Suprapubic skin (tissue), 4 donors: Measurements from ENCODE around the gene DHX30. TPM values are rescaled to one million over a fixed set of nuclear protein-coding genes. Genes with fewer than 3 reads are reported as not detected.
A peak's percentile ranks its signal among the peaks of the same experiment; 100 is the strongest.
"Not testable (repeated sequence)": the region's sequence is repeated elsewhere in the genome, so short reads cannot be mapped to it uniquely, and the experiment has no call there.

Experiments
- DNase-seq, 2 donors: peaks; one replicate each; pipeline ENCODE4 v3.0.0-alpha.2; 2019; ENCODE audit warnings: low spot score in 2 of 2
- H3K27ac ChIP-seq: fragments of 200-600 bp; sonication (generic); one replicate; pipeline ENCODE4 v1.5.1; 2019
- H3K27me3 ChIP-seq: fragments of 200-600 bp; sonication (generic); one replicate; pipeline ENCODE4 v1.5.1; 2019
- H3K36me3 ChIP-seq: fragments of 200-600 bp; sonication (generic); one replicate; pipeline ENCODE4 v1.5.1; 2019
- H3K4me1 ChIP-seq: fragments of 200-600 bp; sonication (generic); one replicate; pipeline ENCODE4 v1.5.1; 2019
- H3K4me3 ChIP-seq: fragments of 200-600 bp; sonication (generic); one replicate; pipeline ENCODE4 v1.5.1; 2019; ENCODE audit warnings: mild to moderate bottlenecking
- H3K9me3 ChIP-seq: fragments of 200-600 bp; sonication (generic); one replicate; pipeline ENCODE4 v1.5.1; 2019
- CTCF ChIP-seq, 2 donors: fragments of 200-600 bp in 1 of 2; fragments of 450-650 bp in 1 of 2; sonication (generic) in 1 of 2; IDR thresholded peaks; one replicate each; pipeline ENCODE4 v1.5.1; 2016 to 2019; ENCODE audit warnings: antibody characterized with exemption in 2 of 2, mild to moderate bottlenecking in 1 of 2, moderate library complexity in 1 of 2
- EP300 ChIP-seq: sonication (generic); formaldehyde crosslinking; IDR thresholded peaks from one replicate; pipeline ENCODE4 v1.6.1; 2017; ENCODE audit warnings: antibody characterized with exemption
- POLR2A ChIP-seq, 2 donors: fragments of 450-650 bp; IDR thresholded peaks; one replicate each; pipeline ENCODE4 v1.6.1; 2017; ENCODE audit warnings: antibody characterized with exemption in 2 of 2, mild to moderate bottlenecking in 2 of 2, moderate library complexity in 2 of 2
- POLR2AphosphoS5 ChIP-seq, 3 donors: sonication (generic); formaldehyde crosslinking; IDR thresholded peaks; one replicate each; pipeline ENCODE4 v1.6.1; 2017; ENCODE audit warnings: antibody characterized with exemption in 3 of 3
- WGBS: methylation state at CpG from one replicate; pipeline ENCODE4 v1.1.5; 2018; 5-methylcytosine and 5-hydroxymethylcytosine counted together
- total RNA-seq, 4 donors: library from RNA; depleted of rRNA; stranded (reverse); fragments of >200 nt; gene quantifications; one replicate each; pipeline ENCODE4 v1.1.0, GENCODE V29; 2016

The DHX30 gene
- total RNA-seq, 4 donors from 2014 or later = 56.7 to 74.1 (median 69.4) TPM

GRCh38 chr3:47824541-47825473, 21.9 kb downstream of the DHX30 start:
- Histone ChIP-seq H3K4me3 (peak overlapping the region; percentile 97), H3K27ac (peak overlapping the region; percentile 91), H3K4me1 (peaks cover 27% of the 10 kb centered on the region), H3K9me3 (no peaks in the 10 kb centered on the region), H3K36me3 (peaks cover 29% of the 10 kb centered on the region), H3K27me3 (no peaks in the 10 kb centered on the region)
- peak; percentile 73 to 85 for DNase-seq
- TF ChIP-seq POLR2A (IDR thresholded peaks at IDR 0.05) = no peak
- peak; percentile 73 to 91 for TF ChIP-seq CTCF (IDR thresholded peaks at IDR 0.05)
- WGBS = 8% methylated on average over 25 of the region's 77 CpGs

- peaks cover 27% of the 10 kb centered on the region for H3K4me1 ChIP-seq
- peak overlapping the region; percentile 91 for H3K27ac ChIP-seq
- no peaks in the 10 kb centered on the region for H3K9me3 ChIP-seq
- peaks cover 29% of the 10 kb centered on the region for H3K36me3 ChIP-seq
- H3K27me3 ChIP-seq = no peaks in the 10 kb centered on the region
- no peak for DNase-seq
- 19% methylated on average over 7 of the region's 7 CpGs for WGBS
- TF ChIP-seq CTCF (IDR thresholded peaks at IDR 0.05) = no peak
- TF ChIP-seq POLR2AphosphoS5 (IDR thresholded peaks at IDR 0.05) = no peak
- no peak for TF ChIP-seq POLR2A (IDR thresholded peaks at IDR 0.05)
- no peak for TF ChIP-seq EP300
- peak overlapping the region; percentile 97 for H3K4me3 ChIP-seq
Observed at GRCh38 chr3:47825590-47825989, 22.7 kb downstream of the DHX30 start.

DNA sequence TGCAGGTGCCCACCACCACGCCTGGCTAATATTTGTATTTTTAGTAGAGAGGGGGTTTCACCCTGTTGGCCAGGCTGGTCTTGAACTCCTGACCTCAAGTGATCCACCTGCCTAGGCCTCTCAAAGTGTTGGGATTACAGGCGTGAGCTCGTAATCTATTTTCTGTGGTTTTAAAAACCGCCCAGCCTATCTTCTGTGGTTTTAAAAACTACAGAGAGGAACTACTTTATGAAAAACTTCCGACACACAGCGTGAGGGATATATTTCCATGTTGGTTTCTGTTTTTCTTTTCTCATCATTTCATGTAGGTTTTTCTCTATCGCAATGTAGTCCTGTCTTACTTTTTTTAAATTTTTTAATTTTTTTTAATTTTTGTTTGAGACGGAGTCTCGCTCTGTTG, 26.5 kb downstream of the DHX30 start:
- H3K9me3 ChIP-seq, DNase-seq, H3K27ac ChIP-seq, H3K4me3 ChIP-seq, H3K27me3 ChIP-seq: not testable (repeated sequence)
- H3K4me1 ChIP-seq = peaks cover 23% of the 10 kb centered on the region
- H3K36me3 ChIP-seq = peaks cover 62% of the 10 kb centered on the region
- 94% methylated on average over 9 of the region's 9 CpGs for WGBS

- Histone ChIP-seq H3K27ac (no peak overlapping the region), H3K9me3 (no peaks in the 10 kb centered on the region), H3K36me3 (peaks cover 96% of the 10 kb centered on the region), H3K4me1 (no peaks in the 10 kb centered on the region), H3K4me3 (no peak overlapping the region), H3K27me3 (no peaks in the 10 kb centered on the region)
- 85% methylated on average over 7 of the region's 7 CpGs for WGBS
- DNase-seq = no peak
- TF ChIP-seq CTCF (IDR thresholded peaks at IDR 0.05) (no peak), POLR2AphosphoS5 (IDR thresholded peaks at IDR 0.05) (no peak), POLR2A (IDR thresholded peaks at IDR 0.05) (no peak), EP300 (no peak)
Observed at GRCh38 chr3:47836986-47837385, 34.0 kb downstream of the DHX30 start.

DNA sequence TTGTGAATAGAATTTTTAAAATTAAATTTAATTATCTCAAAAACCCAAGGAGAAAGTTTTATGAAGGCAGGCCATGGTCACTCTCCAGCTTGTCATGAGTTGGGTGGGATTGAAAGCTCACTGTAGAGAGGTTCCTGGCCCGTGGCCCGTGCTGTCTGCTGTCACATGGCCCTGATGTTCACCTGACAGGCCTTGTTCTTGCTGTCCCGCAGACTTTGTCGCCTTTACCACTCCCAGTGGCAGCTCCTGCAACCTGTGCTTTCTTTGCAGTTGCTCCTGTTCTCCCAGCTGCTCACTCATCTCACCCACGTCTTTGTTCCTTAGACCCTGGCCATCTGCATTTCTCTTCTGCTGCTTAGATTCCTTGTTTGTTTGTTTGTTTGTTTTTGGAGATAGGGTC, 35.6 kb downstream of the DHX30 start:
- H3K4me1 ChIP-seq = no peaks in the 10 kb centered on the region
- TF ChIP-seq POLR2A (IDR thresholded peaks at IDR 0.05) = no peak
- no peak for TF ChIP-seq CTCF (IDR thresholded peaks at IDR 0.05)
- TF ChIP-seq POLR2AphosphoS5 (IDR thresholded peaks at IDR 0.05) = no peak
- TF ChIP-seq EP300 = no peak
- WGBS = 96% methylated on average over 5 of the region's 5 CpGs
- H3K9me3 ChIP-seq = no peaks in the 10 kb centered on the region
- H3K4me3 ChIP-seq = no peak overlapping the region
- H3K36me3 ChIP-seq = peaks cover 96% of the 10 kb centered on the region
- no peaks in the 10 kb centered on the region for H3K27me3 ChIP-seq
- no peak for DNase-seq
- no peak overlapping the region for H3K27ac ChIP-seq
